Ammon's horn (tissue), 1 donor: ENCODE results near the gene RBM43.
"Not testable (repeated sequence)": the region's sequence is repeated elsewhere in the genome, so short reads cannot be mapped to it uniquely, and the experiment has no call there.

Experiments used
- DNase-seq: peaks from one replicate; pipeline ENCODE4 v3.0.0-alpha.2; 2016; ENCODE audit warnings: low spot score

RBM43 gene

DNA sequence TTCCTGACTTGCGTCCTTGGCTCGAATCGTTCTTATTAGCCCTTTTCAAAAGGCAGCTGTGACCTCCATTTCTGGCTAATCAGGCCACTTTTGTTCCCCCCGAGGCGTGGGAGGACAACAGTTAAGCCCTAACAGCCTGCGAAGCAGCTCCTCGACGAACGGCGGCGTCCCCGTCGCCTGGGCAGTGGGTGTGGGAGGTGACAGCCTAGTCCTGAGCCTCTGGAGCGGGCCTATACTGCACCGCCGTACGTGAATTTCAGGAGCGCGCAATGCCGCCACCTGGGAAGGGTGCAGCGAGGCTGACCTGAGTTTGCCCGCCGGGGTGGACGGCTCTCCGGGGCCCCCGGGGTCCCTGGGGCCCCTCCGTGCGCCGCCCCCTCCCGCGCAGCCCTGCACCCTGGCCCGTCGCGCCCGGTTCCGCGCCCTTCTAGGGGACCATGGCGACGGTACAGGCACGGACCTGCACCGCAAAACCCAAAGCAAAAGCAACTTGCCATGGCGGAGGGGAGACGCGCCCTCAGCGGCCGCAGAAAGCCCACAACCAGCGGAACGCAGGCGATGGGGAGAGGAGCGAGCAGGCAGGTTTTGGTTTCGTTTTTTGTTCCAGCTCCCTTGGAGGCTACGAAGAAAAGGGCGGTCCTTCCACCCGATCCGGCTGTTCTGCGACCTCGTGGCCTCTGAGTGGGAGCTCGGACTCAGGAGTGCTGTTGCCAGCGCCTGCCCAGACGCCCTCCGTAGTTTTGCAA, at the start of gene RBM43:
Gene RBM43, minus strand, starts transcription at position 633 of the 746 bp plus-strand sequence. Its CDS starts 136 bp downstream, at position 497.
- peak; percentile 89 for DNase-seq

DNA sequence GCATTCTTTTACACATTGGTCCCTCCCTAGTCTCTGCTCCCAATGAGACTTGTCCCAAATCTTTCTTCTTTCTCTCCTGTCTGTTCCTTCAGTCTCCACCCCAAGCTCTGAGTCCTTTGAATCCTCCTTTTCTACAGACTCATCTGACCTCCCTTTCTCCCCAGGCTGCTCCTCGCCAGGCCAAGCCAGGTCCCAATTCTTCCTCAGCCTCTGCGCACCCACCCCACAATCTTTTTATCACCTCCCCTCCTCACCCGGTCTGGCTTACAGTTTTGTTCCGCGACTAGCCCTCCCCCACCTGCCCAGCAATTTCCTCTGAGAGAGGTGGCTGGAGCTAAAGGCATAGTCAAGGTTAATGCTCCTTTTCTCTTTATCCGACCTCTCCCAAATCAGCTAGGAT, 48.6 kb upstream of the RBM43 start:
- not testable (repeated sequence) for DNase-seq

DNA sequence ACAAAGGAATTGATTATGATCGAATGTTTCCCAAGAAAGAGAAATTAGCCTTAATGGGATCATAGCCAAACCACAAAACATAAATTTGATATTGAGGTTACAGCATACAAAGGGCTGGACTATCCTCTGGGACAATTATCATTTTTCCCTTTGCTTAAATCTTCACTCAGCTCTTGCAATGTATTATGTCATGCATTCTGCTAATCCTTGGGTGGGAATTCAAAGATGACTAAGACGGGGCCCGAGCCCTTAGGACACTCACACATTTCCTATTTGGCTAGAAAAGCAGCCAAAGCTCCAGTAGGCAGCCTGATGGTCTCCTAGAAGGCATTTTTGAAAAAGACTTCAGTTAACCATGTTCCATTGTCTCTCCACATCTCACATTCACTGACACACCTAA, 45.0 kb upstream of the RBM43 start:
- no peak for DNase-seq

DNA sequence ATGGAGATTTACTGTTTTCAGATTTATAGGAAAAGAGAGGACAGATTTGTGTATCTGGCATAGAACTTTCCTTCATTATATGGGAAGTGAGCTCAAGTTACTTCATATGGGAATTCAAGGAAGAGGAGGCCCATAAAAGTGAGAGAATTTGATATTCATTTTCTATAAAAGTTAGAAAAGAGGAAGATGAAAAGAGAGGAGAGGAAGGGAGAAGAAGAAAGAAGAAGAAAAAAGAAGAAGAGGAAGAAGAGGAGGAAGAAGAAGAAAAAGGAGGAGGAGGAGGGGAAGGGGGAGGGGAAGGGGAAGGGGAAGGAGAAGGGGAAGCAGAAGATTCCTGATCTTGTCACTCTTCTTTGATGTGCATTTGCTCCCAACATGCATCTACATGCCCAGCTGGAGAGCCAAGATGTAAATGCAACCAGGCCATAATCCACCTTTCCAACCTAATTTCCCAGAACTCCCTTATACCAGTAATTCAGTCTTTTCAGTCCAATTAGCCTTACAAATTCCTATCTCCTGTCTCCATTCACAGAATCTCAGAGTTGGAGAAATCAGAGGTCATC, 43.5 kb upstream of the RBM43 start:
- no peak for DNase-seq

DNA sequence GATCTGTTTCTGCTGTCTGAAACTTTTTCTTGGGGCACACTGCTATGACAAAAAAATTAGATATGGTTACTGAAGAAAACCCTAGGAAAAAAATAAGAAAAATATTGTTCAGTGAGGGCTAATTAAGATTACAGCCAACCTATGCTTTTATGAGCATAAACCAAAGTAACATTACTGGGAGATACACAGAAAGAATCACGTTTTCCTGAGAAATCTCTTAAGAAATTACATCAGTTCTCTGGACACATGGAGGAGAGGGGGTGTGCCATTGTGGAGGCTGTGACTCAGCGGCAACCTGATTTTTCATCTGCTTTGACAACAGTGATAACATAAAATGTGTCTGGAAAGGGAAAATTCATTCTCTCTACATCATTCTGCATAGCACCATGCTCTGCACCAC, 41.2 kb upstream of the RBM43 start:
- DNase-seq = peak; percentile 41

DNA sequence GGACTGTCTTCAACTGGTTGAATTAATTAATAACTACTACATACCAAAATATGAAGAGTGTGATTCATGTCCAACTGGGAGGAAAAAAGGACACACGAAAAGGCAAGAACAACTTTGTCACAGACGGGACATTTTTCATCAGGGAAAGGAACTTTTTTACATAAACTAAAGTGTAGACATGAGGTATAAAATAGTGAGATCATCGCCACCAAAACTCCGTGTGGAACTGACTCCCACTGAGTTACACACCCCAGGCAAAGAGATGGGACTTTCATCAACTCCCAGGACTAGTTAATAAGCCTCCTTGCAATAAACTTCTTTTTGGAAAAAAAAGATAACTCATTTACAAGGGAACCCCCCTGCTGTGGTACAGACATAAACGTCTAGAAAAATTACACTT, 40.7 kb upstream of the RBM43 start:
- DNase-seq = no peak

DNA sequence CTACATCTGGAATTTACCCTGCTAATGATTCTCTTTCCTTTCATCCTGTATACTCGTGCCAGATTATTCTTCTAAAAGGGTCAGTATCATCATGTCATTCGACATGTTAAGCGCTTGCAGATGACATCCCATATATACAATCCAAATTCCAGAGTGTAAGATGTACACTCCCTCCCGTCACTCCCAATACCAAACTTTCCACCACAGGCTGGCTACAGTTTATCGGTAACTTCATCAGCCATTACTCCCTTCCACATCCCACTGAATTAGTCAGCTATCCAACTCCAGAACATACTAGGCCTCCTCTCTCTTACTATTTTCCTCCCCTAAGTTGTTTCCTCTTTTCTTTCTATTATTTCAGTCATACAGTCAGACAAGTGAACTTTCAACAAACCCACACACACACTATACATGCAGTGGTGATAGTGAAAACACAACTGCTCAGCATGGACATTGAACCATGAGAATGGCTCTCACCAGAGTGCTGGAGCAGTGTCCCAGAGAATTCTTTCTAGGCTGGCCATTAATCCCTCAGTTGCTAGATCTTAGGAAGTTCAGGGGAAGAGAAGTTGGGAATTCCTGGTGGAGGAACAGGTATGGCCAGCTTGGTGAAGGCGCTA, 38.4 kb upstream of the RBM43 start:
- no peak for DNase-seq

DNA sequence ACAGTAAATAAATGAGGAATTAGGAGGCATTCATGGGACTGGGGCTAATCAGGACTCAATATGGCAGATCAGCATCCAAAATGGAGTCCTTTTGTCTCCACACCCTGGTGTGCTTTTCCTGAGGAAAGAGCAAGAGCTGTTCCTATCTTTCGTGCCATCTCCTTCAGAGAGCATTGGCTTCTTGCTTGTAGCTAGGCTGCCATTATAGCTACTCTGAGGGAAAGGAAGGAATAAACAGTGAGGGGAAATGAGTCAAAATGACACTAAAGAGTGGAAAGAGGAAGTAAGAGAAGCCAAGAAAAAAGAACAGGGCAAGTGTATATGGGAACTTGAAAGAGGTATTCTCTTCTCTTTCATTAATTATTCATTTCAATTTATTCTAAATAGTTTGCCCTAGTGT, 36.2 kb upstream of the RBM43 start:
- peak; percentile 32 for DNase-seq

DNA sequence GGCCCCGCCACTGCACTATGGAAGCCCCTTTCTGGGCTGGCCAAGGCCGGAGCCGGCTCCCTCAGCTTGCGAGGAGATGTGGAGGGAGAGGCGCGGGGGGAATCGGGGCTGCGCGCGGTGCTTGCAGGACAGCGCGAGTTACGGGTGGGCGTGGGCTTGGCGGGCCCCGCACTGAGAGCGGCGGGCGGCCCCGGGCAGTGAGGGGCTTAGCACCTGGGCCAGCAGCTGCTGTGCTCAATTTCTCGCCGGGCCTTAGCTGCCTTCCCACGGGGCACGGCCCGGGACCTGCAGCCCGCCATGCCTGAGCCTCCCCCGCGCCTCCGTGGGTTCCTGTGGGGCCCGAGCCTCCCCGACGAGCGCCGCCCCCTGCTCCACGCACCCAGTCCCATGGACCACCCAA, 34.3 kb upstream of the RBM43 start:
- not testable (repeated sequence) for DNase-seq

DNA sequence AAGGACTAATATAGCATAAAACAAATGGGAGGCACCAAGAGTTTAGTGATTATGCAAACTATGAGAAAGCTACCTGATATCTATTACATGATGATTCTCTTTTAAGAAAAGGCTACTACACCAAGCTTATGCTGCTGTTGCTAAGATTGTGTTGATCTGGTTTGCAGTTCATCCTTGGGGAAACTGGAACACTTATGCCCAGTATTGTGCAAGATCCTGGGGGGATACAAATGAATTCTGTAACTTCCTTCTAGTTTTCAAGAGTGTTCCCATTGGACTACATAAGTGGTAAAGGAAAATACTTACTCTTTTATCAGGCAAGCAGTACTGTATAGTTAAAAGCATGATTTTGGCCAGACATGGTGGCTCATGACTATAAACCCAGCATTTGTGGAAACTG, 30.9 kb upstream of the RBM43 start:
- DNase-seq = no peak

DNA sequence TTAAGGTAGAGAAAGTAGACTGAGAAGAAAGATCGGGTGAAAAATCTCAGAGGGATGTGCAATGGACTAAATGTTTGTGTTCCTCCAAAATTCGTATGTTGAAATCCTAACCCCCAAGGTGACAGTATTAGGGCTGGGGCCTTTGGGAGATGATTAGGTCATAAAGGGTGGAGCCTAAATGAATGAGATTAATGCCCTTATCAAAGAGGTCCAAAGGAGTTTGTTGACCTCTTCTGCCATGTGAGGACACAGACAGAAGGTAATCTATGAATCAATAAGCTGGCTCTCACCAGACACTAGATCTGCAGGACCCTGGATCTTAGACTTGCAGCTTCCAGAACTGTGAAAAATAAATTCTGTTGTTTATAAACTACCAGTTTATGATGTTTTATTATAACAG, 30.5 kb upstream of the RBM43 start:
- DNase-seq = no peak

DNA sequence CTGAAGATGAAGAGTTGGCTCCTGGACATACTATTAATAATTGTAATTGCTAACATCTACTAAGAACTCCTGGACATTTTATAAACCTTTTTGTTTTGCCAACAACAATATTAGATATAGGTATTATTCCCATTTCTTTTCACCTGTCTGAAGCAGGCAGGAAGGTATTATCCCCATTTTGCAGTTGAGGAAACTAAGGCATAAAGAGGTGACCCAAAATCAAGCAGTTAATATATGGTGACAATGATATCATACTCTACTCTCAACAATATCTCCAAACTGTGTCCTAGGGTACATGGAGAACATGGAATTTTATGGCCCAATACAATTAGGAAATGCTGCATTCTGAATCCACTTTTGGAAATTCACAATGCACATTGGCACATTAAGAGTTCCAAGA, 29.6 kb upstream of the RBM43 start:
- DNase-seq = no peak

DNA sequence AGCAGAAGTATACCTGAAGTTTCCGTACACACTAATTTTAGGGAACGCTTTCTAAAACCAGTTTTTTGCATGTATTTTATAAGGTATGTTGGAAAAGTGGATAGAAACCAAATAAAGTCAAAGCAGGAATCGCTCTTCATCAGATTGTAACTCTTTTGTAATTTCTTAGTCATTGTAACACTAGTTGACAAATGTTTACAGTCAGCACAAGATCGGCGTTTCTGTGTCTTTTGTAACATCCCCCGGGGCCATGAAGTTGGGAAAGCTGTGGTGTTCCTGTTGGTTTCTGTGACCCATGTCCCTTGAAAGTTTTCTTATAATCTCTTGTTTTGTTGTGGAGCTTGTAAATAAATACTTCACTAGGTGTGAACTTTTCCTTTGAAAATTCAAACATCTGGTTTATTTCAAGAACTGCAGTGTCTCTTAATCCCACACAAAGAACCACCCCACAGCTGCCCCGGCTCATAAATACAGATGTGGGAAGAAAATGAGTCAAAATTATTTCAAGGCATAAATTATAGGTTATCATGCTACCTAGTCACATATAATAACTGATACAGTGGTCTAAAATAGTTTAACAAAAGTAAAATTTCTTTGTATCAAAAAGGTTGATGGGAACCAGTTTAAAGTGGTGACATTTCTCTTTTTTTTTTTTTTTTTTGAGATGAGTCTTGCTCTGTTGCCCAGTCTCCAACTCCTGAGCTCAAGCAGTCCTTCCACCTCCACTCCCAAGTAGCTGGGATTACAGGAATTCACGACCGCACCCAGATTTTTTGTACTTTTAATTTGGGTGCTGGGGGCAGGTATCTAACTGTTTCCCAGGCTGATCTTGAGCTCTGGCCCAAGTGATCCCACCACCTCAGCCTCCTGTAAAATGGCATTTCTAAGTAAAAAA, 28.6 kb upstream of the RBM43 start:
- peak; percentile 8 for DNase-seq

DNA sequence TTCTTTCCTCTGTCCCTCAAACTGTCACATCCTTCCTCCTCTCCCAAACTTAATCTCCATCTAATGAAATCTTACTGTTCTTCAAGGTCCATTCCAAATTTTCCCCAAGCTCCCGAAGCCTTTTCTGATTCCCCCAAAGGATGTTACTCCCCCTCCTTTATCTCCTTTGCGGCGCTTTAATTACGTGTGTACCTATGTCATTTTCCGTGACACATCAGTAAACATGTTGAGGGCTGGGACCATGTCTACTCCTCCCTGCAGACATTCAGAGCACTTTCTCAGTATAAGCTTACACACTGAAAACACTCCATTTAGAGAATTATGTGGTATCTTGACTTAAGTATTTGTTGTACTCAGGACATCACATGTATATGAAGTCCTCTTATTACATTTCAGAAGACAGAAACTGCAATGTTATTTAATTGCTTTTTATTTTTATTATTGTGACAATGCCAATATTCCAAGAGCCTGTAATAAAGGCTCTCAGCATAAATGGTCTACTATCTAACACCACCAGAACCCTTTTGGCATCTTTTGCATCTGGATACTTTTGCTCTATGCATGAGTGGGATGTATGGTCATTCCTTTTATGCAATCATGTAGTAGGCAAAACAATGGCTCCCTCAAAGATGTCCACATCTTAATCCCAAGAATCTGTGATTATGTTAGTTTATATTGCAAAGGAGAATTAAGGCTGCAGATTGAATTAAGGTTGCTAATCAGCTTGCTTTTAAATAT, 26.0 kb upstream of the RBM43 start:
- no peak for DNase-seq

DNA sequence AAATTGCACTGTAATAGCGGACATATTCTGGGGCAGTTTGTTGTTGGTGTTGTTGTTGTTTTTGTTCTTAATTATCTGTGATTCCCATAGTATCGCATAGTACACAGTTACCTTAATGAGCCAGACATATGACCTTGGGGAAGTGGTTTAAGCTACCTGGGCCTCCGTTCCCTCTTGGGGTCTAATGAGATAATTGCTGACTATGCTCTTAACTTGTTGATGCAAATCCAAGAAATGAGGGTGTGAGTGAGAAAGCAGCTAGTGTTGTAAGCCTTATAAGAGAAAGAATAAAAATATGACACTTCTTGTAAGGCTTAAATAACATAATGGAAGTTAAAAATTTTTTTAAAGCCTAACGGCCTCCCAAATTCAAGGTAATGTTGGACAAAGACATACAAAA, 20.7 kb upstream of the RBM43 start:
- no peak for DNase-seq

DNA sequence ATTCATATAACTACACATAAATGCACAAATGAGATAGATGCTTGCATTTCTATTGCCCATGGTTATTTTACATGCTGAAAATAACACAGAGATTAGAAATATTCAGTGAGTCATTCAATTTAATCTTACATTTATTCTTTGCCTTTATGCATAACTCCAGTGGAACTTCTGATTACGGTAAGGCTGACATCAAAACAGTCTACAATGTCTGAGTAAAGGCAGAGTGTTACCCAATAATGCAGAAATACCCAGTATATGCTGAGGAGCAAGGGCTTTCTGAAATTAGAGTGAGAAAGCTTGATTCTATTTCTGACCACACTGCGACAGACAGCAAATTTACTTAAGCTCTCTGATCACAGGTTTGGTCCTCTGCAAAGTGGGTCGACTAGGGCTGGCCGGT, 18.6 kb upstream of the RBM43 start:
- DNase-seq = no peak

DNA sequence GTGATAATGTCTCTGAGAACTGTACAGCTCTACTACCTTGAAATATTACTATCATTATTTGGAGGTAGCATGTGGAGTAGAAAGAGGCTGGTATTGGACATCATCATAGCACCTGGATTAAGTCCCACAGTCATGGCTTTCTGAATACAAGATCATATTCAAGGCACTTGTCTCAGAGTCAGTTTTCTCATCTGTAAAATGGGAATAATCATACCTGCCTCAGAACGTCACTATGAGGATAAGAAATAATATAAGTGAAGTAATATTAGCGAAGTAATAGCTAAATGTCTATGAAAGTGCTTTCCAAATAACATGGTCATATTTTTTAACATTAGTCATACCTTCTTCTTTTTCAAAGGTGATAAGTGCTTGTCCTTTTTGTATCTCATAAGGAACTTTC, 16.8 kb upstream of the RBM43 start:
- DNase-seq = no peak

DNA sequence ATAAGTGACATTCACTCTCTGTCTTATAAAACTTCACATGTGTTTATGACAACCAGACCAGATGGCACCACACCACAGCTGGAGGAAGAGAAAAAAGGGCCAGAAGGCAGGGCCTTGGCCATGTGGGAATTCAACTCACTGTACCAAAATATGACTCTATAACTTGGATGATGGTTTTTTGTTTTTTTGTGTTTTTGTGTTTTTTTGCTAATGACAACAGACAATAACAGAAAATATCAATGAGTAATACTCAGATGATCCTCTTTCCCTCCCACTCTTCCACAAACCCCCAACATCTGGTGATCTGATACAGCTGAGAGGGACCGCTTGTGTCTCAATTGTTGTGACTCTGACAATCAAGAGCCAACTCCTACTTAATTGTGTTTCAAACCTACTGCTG, 15.4 kb upstream of the RBM43 start:
- DNase-seq = no peak

DNA sequence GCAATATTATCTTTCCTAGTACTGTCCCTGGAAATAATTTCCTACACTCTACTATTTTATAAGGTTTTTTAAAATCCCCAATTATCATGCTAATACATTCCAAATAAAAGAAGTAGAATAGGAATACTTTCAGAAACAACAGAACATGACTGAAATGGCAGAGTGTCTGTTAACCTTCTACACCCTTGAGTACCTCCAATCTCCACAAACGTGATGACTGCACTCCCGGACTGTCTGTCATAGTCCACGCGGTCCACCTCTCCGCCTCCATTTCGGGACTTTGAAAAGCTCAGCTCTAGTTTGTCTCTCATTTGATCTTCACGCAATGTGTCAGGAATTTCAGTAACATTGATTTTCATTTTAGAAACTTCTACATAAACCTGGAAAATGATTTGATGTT, 13.6 kb upstream of the RBM43 start:
- DNase-seq = no peak

DNA sequence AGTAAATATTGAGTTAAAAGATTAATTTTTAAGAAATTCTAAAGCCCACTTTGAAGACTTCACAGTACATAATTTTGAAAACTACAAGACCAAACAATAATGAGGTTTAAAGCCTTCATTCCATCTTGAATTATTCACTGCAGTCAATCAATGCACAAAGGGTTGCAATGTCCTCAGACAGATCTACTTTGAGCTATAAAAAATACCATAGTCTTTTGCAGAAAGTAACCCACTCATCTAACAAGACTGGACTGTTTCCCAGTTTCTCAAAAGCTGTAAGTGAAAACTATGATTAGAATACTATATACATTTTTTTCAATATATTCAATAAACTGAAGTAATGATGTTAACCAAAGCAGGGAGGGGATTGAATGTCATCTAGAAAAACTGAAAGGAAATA, 10.2 kb upstream of the RBM43 start:
- DNase-seq = no peak

DNA sequence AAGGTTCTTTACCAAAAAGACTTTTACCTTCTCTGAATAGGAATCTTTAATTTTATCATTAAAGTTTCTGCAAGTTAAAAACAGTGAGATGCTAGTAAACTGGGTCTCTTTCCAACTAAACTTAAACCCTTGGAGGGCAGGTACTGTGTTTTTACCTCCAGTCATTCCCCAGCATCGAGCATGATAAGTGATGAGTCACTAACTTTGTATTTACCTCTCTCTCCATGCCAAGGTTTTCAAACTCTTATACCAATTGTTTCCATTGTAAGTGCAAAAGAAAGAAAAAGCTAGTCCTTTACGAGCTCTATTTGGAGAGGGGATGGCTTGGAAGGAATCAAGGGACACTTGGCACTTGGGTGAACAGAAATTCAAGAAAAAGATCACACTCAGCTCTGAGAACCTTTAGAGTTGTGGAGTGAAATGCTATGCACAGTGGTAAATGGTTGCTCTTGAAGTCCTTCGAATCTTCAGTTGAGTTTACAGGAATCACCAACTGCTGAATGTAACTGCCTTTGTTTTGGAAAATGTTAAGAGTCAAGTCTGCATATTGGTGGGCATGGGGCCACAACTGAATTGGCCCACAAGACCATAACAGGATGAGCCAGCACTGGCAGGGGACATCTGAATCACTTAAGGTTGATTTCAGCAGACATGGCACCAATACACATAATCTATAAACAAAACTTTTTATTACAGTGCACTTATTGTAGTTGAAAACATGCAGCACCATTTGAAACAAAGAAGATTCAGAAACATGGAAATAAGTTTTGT, 8.3 kb upstream of the RBM43 start:
- no peak for DNase-seq
